Measurements from ENCODE around the gene JAZF1. TPM values are rescaled to one million over a fixed set of nuclear protein-coding genes. Genes with fewer than 3 reads are reported as not detected.
A peak's percentile ranks its signal among the peaks of the same experiment; 100 is the strongest.

JAZF1 gene
- total and polyA plus RNA-seq, 4 donors = 5.2 to 16.5 (median 10.7) TPM

- no peak for DNase-seq
- WGBS, 2 donors = 76 to 86% methylated on average over 2 of the region's 2 CpGs
Observed at GRCh38 chr7:27917119-27917518, 263.5 kb downstream of the JAZF1 start.

GRCh38 chr7:27916372-27916771, 264.2 kb downstream of the JAZF1 start:
- DNase-seq (no peak), ATAC-seq (ENCODE audit: insufficient read depth, low FRiP score) (peak; percentile 29)
- WGBS, 2 donors = 79 to 97% methylated on average over 1 of the region's 1 CpG
- H3K9me3 ChIP-seq (ENCODE audit: control insufficient read depth in 4 of 4, insufficient read depth in 3 of 4, low read length in 3 of 4) = no peaks in the 10 kb centered on the region
- no peak overlapping the region for H3K9ac ChIP-seq (ENCODE audit: insufficient read depth in 1 of 2, low read length in 2 of 2)
- H3K27ac ChIP-seq (ENCODE audit: low read depth in 1 of 2, low read length in 1 of 2) = no peak overlapping the region
- no peak overlapping the region for H3K4me3 ChIP-seq
- H3K27me3 ChIP-seq (ENCODE audit: control insufficient read depth in 3 of 3, insufficient read depth in 3 of 3, low read length in 2 of 3) = no peaks in the 10 kb centered on the region
- TF ChIP-seq, protein P1, sequence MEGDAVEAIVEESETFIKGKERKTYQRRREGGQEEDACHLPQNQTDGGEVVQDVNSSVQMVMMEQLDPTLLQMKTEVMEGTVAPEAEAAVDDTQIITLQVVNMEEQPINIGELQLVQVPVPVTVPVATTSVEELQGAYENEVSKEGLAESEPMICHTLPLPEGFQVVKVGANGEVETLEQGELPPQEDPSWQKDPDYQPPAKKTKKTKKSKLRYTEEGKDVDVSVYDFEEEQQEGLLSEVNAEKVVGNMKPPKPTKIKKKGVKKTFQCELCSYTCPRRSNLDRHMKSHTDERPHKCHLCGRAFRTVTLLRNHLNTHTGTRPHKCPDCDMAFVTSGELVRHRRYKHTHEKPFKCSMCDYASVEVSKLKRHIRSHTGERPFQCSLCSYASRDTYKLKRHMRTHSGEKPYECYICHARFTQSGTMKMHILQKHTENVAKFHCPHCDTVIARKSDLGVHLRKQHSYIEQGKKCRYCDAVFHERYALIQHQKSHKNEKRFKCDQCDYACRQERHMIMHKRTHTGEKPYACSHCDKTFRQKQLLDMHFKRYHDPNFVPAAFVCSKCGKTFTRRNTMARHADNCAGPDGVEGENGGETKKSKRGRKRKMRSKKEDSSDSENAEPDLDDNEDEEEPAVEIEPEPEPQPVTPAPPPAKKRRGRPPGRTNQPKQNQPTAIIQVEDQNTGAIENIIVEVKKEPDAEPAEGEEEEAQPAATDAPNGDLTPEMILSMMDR (IDR thresholded peaks at IDR 0.05; ENCODE audit: control extremely low read depth, extremely low read depth) = no peak
- H3K36me3 ChIP-seq (ENCODE audit: control insufficient read depth in 4 of 4, insufficient read depth in 4 of 4, low read length in 4 of 4) = no peaks in the 10 kb centered on the region
- peaks cover 0 to 11% (median 0%) of the 10 kb centered on the region in 5 donors for H3K4me1 ChIP-seq (ENCODE audit: control insufficient read depth in 5 of 5, insufficient read depth in 5 of 5, low read length in 5 of 5)

More at GRCh38 chr7:27917119-27917518, 263.5 kb downstream of the JAZF1 start:
- TF ChIP-seq, protein P1 (IDR thresholded peaks at IDR 0.05; ENCODE audit: control extremely low read depth, extremely low read depth) = no peak
- H3K27me3 ChIP-seq (ENCODE audit: control insufficient read depth in 3 of 3, insufficient read depth in 3 of 3, low read length in 2 of 3) = no peaks in the 10 kb centered on the region
- no peak overlapping the region for H3K4me3 ChIP-seq
- peaks cover 0 to 11% (median 0%) of the 10 kb centered on the region in 5 donors for H3K4me1 ChIP-seq (ENCODE audit: control insufficient read depth in 5 of 5, insufficient read depth in 5 of 5, low read length in 5 of 5)
- no peak for ATAC-seq (ENCODE audit: insufficient read depth, low FRiP score)
- H3K9me3 ChIP-seq (ENCODE audit: control insufficient read depth in 4 of 4, insufficient read depth in 3 of 4, low read length in 3 of 4) = no peaks in the 10 kb centered on the region
- H3K9ac ChIP-seq (ENCODE audit: insufficient read depth in 1 of 2, low read length in 2 of 2) = no peak overlapping the region
- H3K27ac ChIP-seq (ENCODE audit: low read depth in 1 of 2, low read length in 1 of 2) = no peak overlapping the region
- no peaks in the 10 kb centered on the region for H3K36me3 ChIP-seq (ENCODE audit: control insufficient read depth in 4 of 4, insufficient read depth in 4 of 4, low read length in 4 of 4)

GRCh38 chr7:27914409-27914808, 266.2 kb downstream of the JAZF1 start:
- DNase-seq = no peak
- H3K9ac ChIP-seq (ENCODE audit: insufficient read depth in 1 of 2, low read length in 2 of 2) = no peak overlapping the region
- WGBS, 2 donors = 91% methylated on average over 3 of the region's 3 CpGs
- TF ChIP-seq, protein P1 (IDR thresholded peaks at IDR 0.05; ENCODE audit: control extremely low read depth, extremely low read depth) = no peak
- no peaks in the 10 kb centered on the region for H3K36me3 ChIP-seq (ENCODE audit: control insufficient read depth in 4 of 4, insufficient read depth in 4 of 4, low read length in 4 of 4)
- no peak overlapping the region for H3K27ac ChIP-seq (ENCODE audit: low read depth in 1 of 2, low read length in 1 of 2)
- ATAC-seq (ENCODE audit: insufficient read depth, low FRiP score) = no peak
- H3K9me3 ChIP-seq (ENCODE audit: control insufficient read depth in 4 of 4, insufficient read depth in 3 of 4, low read length in 3 of 4) = no peaks in the 10 kb centered on the region
- H3K4me1 ChIP-seq (ENCODE audit: control insufficient read depth in 5 of 5, insufficient read depth in 5 of 5, low read length in 5 of 5) = peaks cover 0 to 3% (median 0%) of the 10 kb centered on the region in 5 donors
- no peak overlapping the region for H3K4me3 ChIP-seq
- no peaks in the 10 kb centered on the region for H3K27me3 ChIP-seq (ENCODE audit: control insufficient read depth in 3 of 3, insufficient read depth in 3 of 3, low read length in 2 of 3)

- H3K4me1 ChIP-seq (ENCODE audit: control insufficient read depth in 5 of 5, insufficient read depth in 5 of 5, low read length in 5 of 5) = peaks cover 0 to 3% (median 0%) of the 10 kb centered on the region in 5 donors
- H3K9me3 ChIP-seq (ENCODE audit: control insufficient read depth in 4 of 4, insufficient read depth in 3 of 4, low read length in 3 of 4) = no peaks in the 10 kb centered on the region
- 72 to 89% methylated on average over 7 of the region's 7 CpGs for WGBS, 2 donors
- no peak overlapping the region for H3K9ac ChIP-seq (ENCODE audit: insufficient read depth in 1 of 2, low read length in 2 of 2)
- H3K27ac ChIP-seq (ENCODE audit: low read depth in 1 of 2, low read length in 1 of 2) = no peak overlapping the region
- H3K4me3 ChIP-seq = no peak overlapping the region
- no peaks in the 10 kb centered on the region for H3K36me3 ChIP-seq (ENCODE audit: control insufficient read depth in 4 of 4, insufficient read depth in 4 of 4, low read length in 4 of 4)
- no peaks in the 10 kb centered on the region for H3K27me3 ChIP-seq (ENCODE audit: control insufficient read depth in 3 of 3, insufficient read depth in 3 of 3, low read length in 2 of 3)
- TF ChIP-seq, protein P1 (IDR thresholded peaks at IDR 0.05; ENCODE audit: control extremely low read depth, extremely low read depth) = no peak
- no peak for DNase-seq
- ATAC-seq (ENCODE audit: insufficient read depth, low FRiP score) = no peak
Observed at GRCh38 chr7:27912751-27913150, 267.8 kb downstream of the JAZF1 start.

Measured in lung (tissue), 12 donors.